CD4-positive, alpha-beta T cell (primary cell): ENCODE results near the gene TGFBR2. TPM values are rescaled to one million over a fixed set of nuclear protein-coding genes. Genes with fewer than 3 reads are reported as not detected.

ENCODE experiments used
- ATAC-seq: fragments of 200-7000 bp; cut with Tn5 transposase; one replicate; pipeline ENCODE4 v1.10.0; 2022; ENCODE audit warnings: mild to moderate bottlenecking; ENCODE audit not compliant: poor library complexity
- CTCF ChIA-PET: fragments of 350-600 bp; sonication (Branson Sonifier 250); formaldehyde crosslinking; loops from one replicate; lab custom pipeline; 2021; ENCODE audit warnings: antibody characterized with exemption, inconsistent platforms; lab: Charles Lee
- POLR2A ChIA-PET: fragments of 350-600 bp; sonication (Branson Sonifier 250); formaldehyde crosslinking; loops from one replicate; lab custom pipeline; 2021; ENCODE audit warnings: antibody characterized with exemption, inconsistent platforms; lab: Charles Lee
- DNase-seq, 14 experiments: peaks; one replicate each; pipeline ENCODE4 v3.0.0-alpha.2; 2013 to 2020; ENCODE audit warnings: mixed read lengths in 2 of 14
- H3K27ac ChIP-seq, 2 donors: one replicate each; pipeline versions ENCODE4 v1.5.1 to v1.7.0; 2013; ENCODE audit warnings: low read length in 2 of 2, low read depth in 1 of 2, mild to moderate bottlenecking in 1 of 2
- H3K27me3 ChIP-seq, 2 experiments: 1 replicate in 1 of 2; 2 replicates in 1 of 2; pipeline versions ENCODE4 v1.6.1 to v1.7.0; 2013; ENCODE audit warnings: low read length in 2 of 2, control low read depth in 1 of 2, mild to moderate bottlenecking in 1 of 2, moderate library complexity in 1 of 2; ENCODE audit not compliant: insufficient read depth in 2 of 2, control insufficient read depth in 1 of 2
- H3K36me3 ChIP-seq: one replicate; pipeline ENCODE4 v1.6.1; 2013; ENCODE audit warnings: low read length, control low read depth; ENCODE audit not compliant: insufficient read depth
- H3K4me1 ChIP-seq: one replicate; pipeline ENCODE4 v1.6.1; 2013; ENCODE audit warnings: low read length, control low read depth; ENCODE audit not compliant: insufficient read depth
- H3K4me3 ChIP-seq: one replicate; pipeline ENCODE4 v1.5.1; 2013; ENCODE audit warnings: mild to moderate bottlenecking, low read length, moderate library complexity
- H3K9me3 ChIP-seq, 2 experiments: 1 replicate in 1 of 2; 2 replicates in 1 of 2; pipeline versions ENCODE4 v1.6.1 to v1.7.0; 2013; ENCODE audit warnings: low read length in 2 of 2, mild to moderate bottlenecking in 2 of 2, control low read depth in 1 of 2, moderate library complexity in 1 of 2; ENCODE audit not compliant: control insufficient read depth in 1 of 2, insufficient read depth in 1 of 2
- H3K27ac Mint-ChIP-seq: one replicate; pipeline ENCODE4 v1.8.0; 2020; ENCODE audit warnings: mixed read lengths
- H3K27me3 Mint-ChIP-seq: one replicate; pipeline ENCODE4 v1.8.0; 2021; ENCODE audit warnings: mixed read lengths
- H3K36me3 Mint-ChIP-seq: one replicate; pipeline ENCODE4 v1.8.0; 2021; ENCODE audit warnings: low read depth, mixed read lengths
- H3K4me1 Mint-ChIP-seq: one replicate; pipeline ENCODE4 v1.8.0; 2021; ENCODE audit warnings: low read depth, mixed read lengths
- H3K4me3 Mint-ChIP-seq: one replicate; pipeline ENCODE4 v1.8.0; 2020; ENCODE audit warnings: mild to moderate bottlenecking, mixed read lengths
- H3K9me3 Mint-ChIP-seq: one replicate; pipeline ENCODE4 v1.8.0; 2020; ENCODE audit warnings: mixed read lengths
- CTCF ChIP-seq: fragments of 200-600 bp; IDR thresholded peaks from one replicate; pipeline ENCODE4 v1.8.0; 2022; ENCODE audit warnings: antibody characterized with exemption, mild to moderate bottlenecking
- intact Hi-C, 2 experiments: fragments of 100-400 bp; cut with DNase I in 1 of 2; cut with micrococcal nuclease in 1 of 2; formaldehyde crosslinking; loops; one replicate each; pipeline versions ENCODE4 v1.15.1 to v1.9.0; 2023 to 2025; cut with DNase I, micrococcal nuclease
- total RNA-seq, 174 experiments: library from RNA in 2 of 174; stranded (reverse) in 2 of 174; gene quantifications; one replicate each; pipeline ENCODE4 v1.2.3 and lab custom pipeline; 2021 to 2026

Gene TGFBR2
- total RNA-seq, 2 experiments from 2014 or later: 203 to 205 TPM

- H3K4me1 Mint-ChIP-seq: peaks cover 54% of the 10 kb centered on the region
- no peak for ATAC-seq
- H3K4me3 Mint-ChIP-seq: no peak overlapping the region
- ChIA-PET CTCF (no interaction called here), POLR2A (interaction anchor here (1.1 kb wide), 1 partner anchor 58 kb away, joined by 3 read pairs; no protein-coding TSS in a partner anchor)
- no peak for DNase-seq
- Histone ChIP-seq H3K27me3 (no peaks in the 10 kb centered on the region), H3K4me3 (no peak overlapping the region), H3K9me3 (no peaks in the 10 kb centered on the region), H3K36me3 (no peaks in the 10 kb centered on the region), H3K4me1 (no peaks in the 10 kb centered on the region), H3K27ac (no peak overlapping the region)
- H3K9me3 Mint-ChIP-seq: peaks cover 4% of the 10 kb centered on the region
- intact Hi-C loops: no loop called here
- peaks cover 25% of the 10 kb centered on the region for H3K36me3 Mint-ChIP-seq
- no peak for TF ChIP-seq CTCF
- H3K27me3 Mint-ChIP-seq: no peaks in the 10 kb centered on the region
- H3K27ac Mint-ChIP-seq: peak overlapping the region; percentile 8
Measured at GRCh38 chr3:30702038-30702827, 95.8 kb downstream of the TGFBR2 start.

- TF ChIP-seq CTCF: no peak
- H3K9me3 Mint-ChIP-seq: peaks cover 5% of the 10 kb centered on the region
- peaks cover 47% of the 10 kb centered on the region for H3K4me1 Mint-ChIP-seq
- Histone ChIP-seq H3K4me3 (no peak overlapping the region), H3K27me3 (no peaks in the 10 kb centered on the region), H3K36me3 (no peaks in the 10 kb centered on the region), H3K9me3 (no peaks in the 10 kb centered on the region), H3K4me1 (no peaks in the 10 kb centered on the region), H3K27ac (no peak overlapping the region)
- ChIA-PET POLR2A (interaction anchor here (1.1 kb wide), 1 partner anchor 59 kb away, joined by 3 read pairs; no protein-coding TSS in a partner anchor), CTCF (no interaction called here)
- H3K36me3 Mint-ChIP-seq: peaks cover 19% of the 10 kb centered on the region
- no peak overlapping the region for H3K4me3 Mint-ChIP-seq
- peak overlapping the region; percentile 8 for H3K27ac Mint-ChIP-seq
- ATAC-seq: no peak
- H3K27me3 Mint-ChIP-seq: no peaks in the 10 kb centered on the region
- intact Hi-C loops: no loop called here
- no peak for DNase-seq
Measured at GRCh38 chr3:30702828-30703397, 96.5 kb downstream of the TGFBR2 start.

- Mint-ChIP-seq H3K27me3 (no peaks in the 10 kb centered on the region), H3K27ac (peak overlapping the region; percentile 11), H3K9me3 (peaks cover 5% of the 10 kb centered on the region), H3K36me3 (peaks cover 4% of the 10 kb centered on the region), H3K4me1 (peaks cover 55% of the 10 kb centered on the region), H3K4me3 (no peak overlapping the region)
- Histone ChIP-seq H3K4me1 (no peaks in the 10 kb centered on the region), H3K27ac (no peak overlapping the region), H3K4me3 (no peak overlapping the region), H3K36me3 (no peaks in the 10 kb centered on the region), H3K9me3 (no peaks in the 10 kb centered on the region), H3K27me3 (no peaks in the 10 kb centered on the region)
- ChIA-PET POLR2A (interaction anchor here (0.6 to 1.8 kb wide), 4 partner anchors 9 to 359 kb away, joined by 3 to 6 read pairs (median 4); no protein-coding TSS in a partner anchor), CTCF (no interaction called here)
- no peak for TF ChIP-seq CTCF
- DNase-seq (no peak), ATAC-seq (no peak)
- intact Hi-C loops: no loop called here
Measured at GRCh38 chr3:30704931-30705890, 98.8 kb downstream of the TGFBR2 start.
